HepG2 (cell line): ENCODE data around the gene TMEM139. TPM values are rescaled to one million over a fixed set of nuclear protein-coding genes. Genes with fewer than 3 reads are reported as not detected.

ENCODE experiments used
- ATAC-seq: fragments of 200-7000 bp; cut with Tn5 transposase; 3 replicates; pipeline ENCODE4 v1.9.1; 2020; ENCODE audit warnings: mild to moderate bottlenecking, moderate library complexity
- BruUV-seq: library from RNA; stranded (reverse); fragments of 400-500 nt; replicated peaks from 2 replicates; lab custom pipeline; 2021; lab: Mats Ljungman, UMichigan
- CTCF ChIA-PET: fragments of 300-600 bp; formaldehyde crosslinking; extraction: SDS; loops from one replicate; lab custom pipeline; 2021; ENCODE audit warnings: low total read pairs, inconsistent platforms, low intra/inter-chr PET ratio; lab: Yijun Ruan, JAX
- POLR2A ChIA-PET: fragments of 350-600 bp; sonication (Branson Sonifier 250); formaldehyde crosslinking; loops from one replicate; lab custom pipeline; 2020; ENCODE audit warnings: antibody characterized with exemption, inconsistent platforms; lab: Yijun Ruan, JAX
- DNase-seq: peaks from one replicate; pipeline ENCODE4 v3.0.0-alpha.2; 2015; ENCODE audit warnings: low spot score
- FAIRE-seq: peaks from 3 replicates; lab custom pipeline; 2011; peaks lifted over from hg19 to GRCh38; lab: Jason Lieb, UNC
- H2AFZ ChIP-seq: one replicate; pipeline ENCODE4 v1.6.1; 2011; ENCODE audit warnings: low read length, inconsistent platforms
- H3K27ac ChIP-seq: fragments of 300-600 bp; 3 replicates; pipeline ENCODE4 v1.8.0; 2011; ENCODE audit warnings: mixed run types, mild to moderate bottlenecking, mixed read lengths, low read length, inconsistent platforms; ENCODE audit not compliant: insufficient read depth; ENCODE audit errors: extremely low read length
- H3K27me3 ChIP-seq, 2 experiments: fragments of 200-600 bp in 1 of 2; 2 replicates in 1 of 2; 3 replicates in 1 of 2; pipeline versions ENCODE4 v1.6.0 to v1.8.0; 2011; ENCODE audit warnings: low read length in 2 of 2, mild to moderate bottlenecking in 2 of 2, moderate library complexity in 2 of 2, inconsistent platforms in 1 of 2; ENCODE audit not compliant: insufficient read depth in 2 of 2, control insufficient read depth in 1 of 2
- H3K36me3 ChIP-seq, 2 experiments: fragments of 200-600 bp in 1 of 2; replicated peaks in 1 of 2; 2 replicates in 1 of 2; 3 replicates in 1 of 2; pipeline versions ENCODE4 v1.5.1 to v1.8.0; 2011; ENCODE audit warnings: low read length in 2 of 2, inconsistent platforms in 1 of 2; ENCODE audit not compliant: insufficient read depth in 2 of 2, control insufficient read depth in 1 of 2
- H3K4me1 ChIP-seq: 2 replicates; pipeline ENCODE4 v1.5.1; 2012; ENCODE audit warnings: low read length, inconsistent platforms; ENCODE audit not compliant: insufficient read depth
- H3K4me2 ChIP-seq: 2 replicates; pipeline ENCODE4 v1.6.0; 2011; ENCODE audit warnings: low read depth, low read length, inconsistent platforms
- H3K4me3 ChIP-seq, 3 experiments: fragments of 200-600 bp in 1 of 3; sonication (generic), shearing (Covaris generic) in 1 of 3; replicated peaks in 1 of 3; 2 replicates each; pipeline ENCODE4 v1.5.1; 2011 to 2016; ENCODE audit warnings: low read length in 3 of 3, inconsistent platforms in 2 of 3, low read depth in 2 of 3, mild to moderate bottlenecking in 2 of 3, control low read depth in 1 of 3, mixed read lengths in 1 of 3; ENCODE audit not compliant: insufficient read depth in 1 of 3
- H3K79me2 ChIP-seq: one replicate; pipeline ENCODE4 v1.6.1; 2011; ENCODE audit warnings: low read length, inconsistent platforms; ENCODE audit not compliant: insufficient read depth
- H3K9ac ChIP-seq: 2 replicates; pipeline ENCODE4 v1.6.0; 2011; ENCODE audit warnings: mild to moderate bottlenecking, low read depth, low read length, inconsistent platforms; ENCODE audit not compliant: insufficient read depth
- H3K9me3 ChIP-seq: 2 replicates; pipeline ENCODE4 v1.5.1; 2012; ENCODE audit warnings: mild to moderate bottlenecking, low read length
- H4K20me1 ChIP-seq: 2 replicates; pipeline ENCODE4 v1.6.0; 2011; ENCODE audit warnings: inconsistent platforms, mild to moderate bottlenecking, low read length, moderate library complexity; ENCODE audit not compliant: insufficient read depth
- BRD4 ChIP-seq: sonication (generic); formaldehyde crosslinking; IDR thresholded peaks from 2 replicates; pipeline ENCODE4 v1.4.0; 2020; ENCODE audit warnings: missing genetic modification reagents
- CBX5 ChIP-seq: sonication (generic); formaldehyde crosslinking; IDR thresholded peaks from 2 replicates; pipeline ENCODE4 v1.4.0; 2020; ENCODE audit warnings: missing genetic modification reagents, borderline replicate concordance
- FOSL1 ChIP-seq: sonication (generic); formaldehyde crosslinking; IDR thresholded peaks from 2 replicates; pipeline ENCODE4 v1.9.0; 2021; ENCODE audit warnings: missing genetic modification reagents, borderline replicate concordance
- ISL2 ChIP-seq: sonication (generic); formaldehyde crosslinking; IDR thresholded peaks from 2 replicates; pipeline ENCODE4 v1.5.0; 2020; ENCODE audit warnings: missing genetic modification reagents
- NR2F2 ChIP-seq: IDR thresholded peaks from 2 replicates; pipeline ENCODE4 v1.6.1; 2012; ENCODE audit warnings: low read depth, inconsistent platforms, borderline replicate concordance
- PLRG1 ChIP-seq: fragments of 450-650 bp; conservative IDR thresholded peaks from 2 replicates; pipeline ENCODE4 v1.6.1; 2016
- TSC22D2 ChIP-seq: sonication (generic); formaldehyde crosslinking; IDR thresholded peaks from 2 replicates; pipeline ENCODE4 v1.5.1; 2020; ENCODE audit warnings: missing genetic modification reagents, mild to moderate bottlenecking, borderline replicate concordance
- ZBTB20 ChIP-seq: sonication (generic); formaldehyde crosslinking; IDR thresholded peaks from 2 replicates; pipeline ENCODE4 v1.8.1; 2023; ENCODE audit warnings: missing genetic modification reagents, low read depth, mild to moderate bottlenecking, borderline replicate concordance
- ZFP90 ChIP-seq: sonication (generic); formaldehyde crosslinking; IDR thresholded peaks from 2 replicates; pipeline ENCODE4 v1.8.0; 2022; ENCODE audit warnings: missing genetic modification reagents, mild to moderate bottlenecking, inconsistent platforms, borderline replicate concordance
- ZNF335 ChIP-seq: sonication (generic); formaldehyde crosslinking; IDR thresholded peaks from 2 replicates; pipeline ENCODE4 v1.4.0; 2020; ENCODE audit warnings: missing genetic modification reagents
- ZNF562 ChIP-seq: sonication (generic); formaldehyde crosslinking; IDR thresholded peaks from 2 replicates; pipeline ENCODE4 v1.8.0; 2022; ENCODE audit warnings: missing genetic modification reagents, borderline replicate concordance
- ZNF563 ChIP-seq: sonication (generic); formaldehyde crosslinking; IDR thresholded peaks from 2 replicates; pipeline ENCODE4 v1.8.0; 2022; ENCODE audit warnings: mild to moderate bottlenecking, moderate library complexity, missing genetic modification reagents
- ZNF674 ChIP-seq: sonication (generic); formaldehyde crosslinking; IDR thresholded peaks from 2 replicates; pipeline ENCODE4 v1.5.0; 2020; ENCODE audit warnings: low read depth, mild to moderate bottlenecking, missing genetic modification reagents
- WGBS: methylation state at CpG from one replicate; pipeline ENCODE4 v1.1.6; 2017; ENCODE audit warnings: low lambda C conversion rate; 5-methylcytosine and 5-hydroxymethylcytosine counted together
- in situ Hi-C: cut with HindIII; loops from 2 replicates; pipeline ENCODE4 v1.10.0; 2017; ENCODE audit warnings: low pct_unique_long_range_greater_than_20kb; ENCODE audit not compliant: extremely low pct_ligation_motif_present
- intact Hi-C: fragments of 100-400 bp; cut with micrococcal nuclease; formaldehyde crosslinking; loops from one replicate; pipeline ENCODE4 v1.10.0; 2022; ENCODE audit not compliant: unreplicated experiment
- polyA plus RNA-seq, 8 experiments: library from polyadenylated mRNA; depleted of rRNA in 3 of 8; stranded (reverse) in 7 of 8; unstranded in 1 of 8; fragments of >200 nt; fragmentation: Illumina TruSeq in 4 of 8; extraction: Trizol in 4 of 8; gene quantifications; 2 replicates each; pipeline versions ENCODE4 v1.2.1 to v1.2.3, GENCODE V29; 2011 to 2016; ENCODE audit warnings: low read depth in 4 of 8, missing spikeins in 1 of 8, mixed read lengths in 1 of 8; ENCODE audit not compliant: insufficient read depth in 1 of 8
- total RNA-seq, 5 experiments: library from RNA; depleted of rRNA; stranded (reverse); fragments of >200 nt; fragmentation: Illumina TruSeq; extraction: Trizol; gene quantifications; 2 replicates each; pipeline ENCODE4 v1.2.3, GENCODE V29; 2016; ENCODE audit warnings: low read depth in 1 of 5

Gene TMEM139
- total and polyA plus RNA-seq, 2 of the 13 experiments (the other 11 are each of a cell fraction or from before 2014, with no cell fraction given), result 7.9 to 14.0 TPM

DNA sequence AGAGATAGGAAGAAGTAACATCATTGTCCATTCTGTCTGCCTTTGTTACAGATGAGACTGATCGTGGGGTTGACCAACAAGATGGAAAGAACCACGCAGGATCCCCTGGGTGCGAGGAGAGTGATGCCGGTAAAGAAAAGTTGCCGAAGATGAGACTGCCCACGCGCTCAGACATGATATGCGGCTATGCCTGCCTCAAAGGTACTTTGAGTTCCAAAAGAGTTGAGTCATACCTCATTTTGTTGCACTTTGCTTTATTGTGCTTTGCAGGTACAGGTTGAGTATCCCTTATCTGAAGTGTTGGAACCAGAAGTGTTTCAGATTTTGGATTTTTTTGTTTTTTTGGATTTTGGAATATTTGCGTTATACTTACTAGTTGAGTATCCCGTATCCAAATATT is 19.0 kb downstream of the TMEM139 start:
- H3K27me3 ChIP-seq, result no peaks in the 10 kb centered on the region
- no peak for FAIRE-seq
- ATAC-seq, result no peak
- in situ Hi-C loops, result loop anchor here (5.0 kb wide), 1 partner anchor 61 kb away; no protein-coding TSS in a partner anchor
- H3K36me3 ChIP-seq, result peaks cover 26 to 85% of the 10 kb centered on the region in 2 experiments
- H2AFZ ChIP-seq, result no peak overlapping the region
- no peaks in the 10 kb centered on the region for H3K9me3 ChIP-seq
- H3K4me1 ChIP-seq, result no peaks in the 10 kb centered on the region
- H3K79me2 ChIP-seq, result no peaks in the 10 kb centered on the region
- no TSS peak for BruUV-seq
- CTCF ChIA-PET, result no interaction called here
- H3K9ac ChIP-seq, result no peak overlapping the region
- WGBS, result 97% methylated on average over 10 of the region's 10 CpGs
- no peak overlapping the region for H3K4me3 ChIP-seq
- intact Hi-C loops, result loop anchor here (10.0 kb wide), 1 partner anchor 299 kb away; no protein-coding TSS in a partner anchor
- H3K4me2 ChIP-seq, result no peak overlapping the region
- DNase-seq, result no peak
- POLR2A ChIA-PET, result no interaction called here
- H3K27ac ChIP-seq, result no peak overlapping the region
- H4K20me1 ChIP-seq, result no peaks in the 10 kb centered on the region; the same call in 1 of the 2 replicates
- TF ChIP-seq BRD4 (CRISPR knock-in tag), result no peak
- TF ChIP-seq CBX5 (CRISPR knock-in tag), result no peak
- TF ChIP-seq PLRG1, result no peak
- no peak for TF ChIP-seq FOSL1 (CRISPR knock-in tag)
- no peak for TF ChIP-seq ZBTB20
- no peak for TF ChIP-seq ZNF562
- TF ChIP-seq ZNF563 (CRISPR knock-in tag), result no peak
- TF ChIP-seq NR2F2, result no peak
- TF ChIP-seq ZFP90, result no peak
- TF ChIP-seq ZNF674 (CRISPR knock-in tag), result no peak
- TF ChIP-seq ISL2, result no peak
- no peak for TF ChIP-seq TSC22D2 (CRISPR knock-in tag)
- no peak for TF ChIP-seq ZNF335 (CRISPR knock-in tag)
